ENCODE data around the gene ATG14.

ATG14 gene

DNA sequence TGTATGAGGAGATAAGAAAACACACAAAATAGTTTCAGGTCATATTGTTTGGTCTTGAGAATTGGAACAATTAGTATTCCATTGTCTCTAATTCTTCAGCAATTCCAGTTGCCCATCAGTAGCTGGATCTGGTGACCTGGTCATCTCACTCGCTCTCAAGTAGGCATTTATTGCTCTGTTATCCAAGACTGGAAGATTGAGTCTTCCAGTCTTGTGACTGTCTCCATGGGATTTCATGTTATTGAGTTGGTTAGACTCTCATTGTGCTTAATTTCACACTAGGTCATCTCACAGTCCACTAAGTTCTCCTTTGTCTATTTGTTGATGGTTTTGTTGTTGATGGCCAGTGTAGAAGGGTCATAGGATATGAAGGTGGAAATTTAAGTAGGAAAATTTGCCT lies 92.9 kb downstream of the ATG14 start:
- no peak for DNase-seq (ENCODE audit: low read depth)
- TF ChIP-seq, protein P1, sequence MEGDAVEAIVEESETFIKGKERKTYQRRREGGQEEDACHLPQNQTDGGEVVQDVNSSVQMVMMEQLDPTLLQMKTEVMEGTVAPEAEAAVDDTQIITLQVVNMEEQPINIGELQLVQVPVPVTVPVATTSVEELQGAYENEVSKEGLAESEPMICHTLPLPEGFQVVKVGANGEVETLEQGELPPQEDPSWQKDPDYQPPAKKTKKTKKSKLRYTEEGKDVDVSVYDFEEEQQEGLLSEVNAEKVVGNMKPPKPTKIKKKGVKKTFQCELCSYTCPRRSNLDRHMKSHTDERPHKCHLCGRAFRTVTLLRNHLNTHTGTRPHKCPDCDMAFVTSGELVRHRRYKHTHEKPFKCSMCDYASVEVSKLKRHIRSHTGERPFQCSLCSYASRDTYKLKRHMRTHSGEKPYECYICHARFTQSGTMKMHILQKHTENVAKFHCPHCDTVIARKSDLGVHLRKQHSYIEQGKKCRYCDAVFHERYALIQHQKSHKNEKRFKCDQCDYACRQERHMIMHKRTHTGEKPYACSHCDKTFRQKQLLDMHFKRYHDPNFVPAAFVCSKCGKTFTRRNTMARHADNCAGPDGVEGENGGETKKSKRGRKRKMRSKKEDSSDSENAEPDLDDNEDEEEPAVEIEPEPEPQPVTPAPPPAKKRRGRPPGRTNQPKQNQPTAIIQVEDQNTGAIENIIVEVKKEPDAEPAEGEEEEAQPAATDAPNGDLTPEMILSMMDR (conservative IDR thresholded peaks at IDR 0.05; ENCODE audit: control insufficient read depth, insufficient read depth, low read depth, low read length), result no peak
- H3K4me3 ChIP-seq (ENCODE audit: control insufficient read depth, low read depth, low read length), result no peak overlapping the region

DNA sequence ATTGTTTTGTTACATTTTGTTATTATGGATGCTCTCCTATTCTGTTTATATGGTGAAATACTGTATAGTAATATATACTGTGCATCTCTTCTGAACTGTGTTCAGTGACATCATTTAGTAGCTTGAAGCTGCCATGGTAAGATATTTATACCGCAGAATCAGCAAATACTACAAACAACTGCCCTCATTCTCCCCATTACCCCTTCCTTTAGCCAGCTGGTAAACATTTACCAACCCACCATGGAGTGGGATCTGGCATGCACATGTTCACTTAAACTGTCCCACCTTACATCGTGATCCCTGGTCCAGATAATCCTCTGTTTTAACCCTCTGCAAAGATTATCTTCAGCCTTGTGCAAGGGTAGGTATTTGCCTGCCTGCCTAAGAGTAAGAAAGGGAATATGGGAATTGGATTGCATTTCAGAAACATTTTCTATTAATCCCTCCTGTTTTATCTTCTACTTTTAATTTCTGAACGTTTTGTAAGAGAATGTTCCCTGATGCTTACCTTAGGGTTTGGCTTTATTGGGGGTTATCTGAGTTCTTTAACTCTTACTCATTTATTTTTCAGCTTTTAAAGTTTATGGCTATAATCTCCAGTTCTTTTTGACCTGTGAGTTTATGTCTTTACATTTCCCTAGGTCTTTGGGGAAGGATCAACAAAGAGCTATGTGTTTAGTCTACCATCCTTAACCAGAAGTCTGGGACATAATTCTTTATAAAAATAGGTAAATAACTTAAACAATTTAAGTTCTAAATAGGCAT lies 93.9 kb downstream of the ATG14 start:
- no peak for DNase-seq (ENCODE audit: low read depth)
- no peak overlapping the region for H3K4me3 ChIP-seq (ENCODE audit: control insufficient read depth, low read depth, low read length)
- TF ChIP-seq, protein P1 (conservative IDR thresholded peaks at IDR 0.05; ENCODE audit: control insufficient read depth, insufficient read depth, low read depth, low read length), result no peak

DNA sequence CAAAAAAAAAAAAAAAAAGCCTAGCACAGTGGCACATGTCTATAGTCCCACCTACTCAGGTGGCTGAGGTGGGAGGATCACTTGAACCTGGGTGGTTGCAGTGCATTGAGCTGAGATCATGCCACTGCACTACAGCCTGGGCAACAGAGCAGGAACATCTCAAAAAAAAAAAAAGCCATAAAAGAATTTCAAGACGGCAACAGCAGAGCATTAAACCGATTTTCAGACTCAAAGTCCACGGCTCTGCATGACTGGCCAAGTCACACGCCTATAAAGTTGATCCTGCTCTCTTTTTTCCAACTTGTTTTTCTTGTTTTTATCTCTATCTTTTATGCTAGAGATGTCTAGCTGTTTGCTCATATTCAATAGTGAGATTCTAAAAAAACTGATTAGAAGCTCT lies 95.1 kb downstream of the ATG14 start:
- DNase-seq (ENCODE audit: low read depth), result no peak
- TF ChIP-seq, protein P1 (conservative IDR thresholded peaks at IDR 0.05; ENCODE audit: control insufficient read depth, insufficient read depth, low read depth, low read length), result no peak
- no peak overlapping the region for H3K4me3 ChIP-seq (ENCODE audit: control insufficient read depth, low read depth, low read length)
